NCI-H226 (cell line): Measurements from ENCODE around the gene SDK1.

Experiments used
- DNase-seq: peaks from one replicate; pipeline ENCODE4 v3.0.0-alpha.2; 2015

SDK1 gene

DNA sequence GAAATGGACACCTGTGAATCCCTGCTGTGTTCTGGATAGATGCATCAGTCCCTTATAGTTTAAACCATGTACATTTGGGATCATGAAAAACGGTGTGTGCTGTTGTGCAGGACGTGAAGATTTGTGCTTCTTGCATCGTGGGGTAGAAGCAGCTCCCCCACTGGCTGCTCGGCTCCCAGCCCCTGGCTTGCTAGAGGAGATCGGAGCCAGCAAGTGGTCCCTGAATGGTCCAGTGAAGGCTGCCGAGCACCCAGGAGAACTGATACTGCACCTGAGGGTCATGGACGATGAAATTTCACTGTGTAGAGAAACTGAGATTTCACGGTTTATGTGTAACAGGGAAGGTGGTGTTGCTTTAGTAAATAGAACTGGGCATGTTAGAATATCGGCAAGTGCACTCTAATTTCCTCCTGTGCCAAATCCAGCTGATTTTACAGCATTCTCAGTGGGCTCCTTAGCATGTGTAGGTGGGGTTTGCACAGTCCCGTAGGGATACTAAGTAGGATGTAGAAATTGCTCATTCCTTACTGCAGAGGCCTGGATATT, 726.0 kb downstream of the SDK1 start:
- DNase-seq: no peak

DNA sequence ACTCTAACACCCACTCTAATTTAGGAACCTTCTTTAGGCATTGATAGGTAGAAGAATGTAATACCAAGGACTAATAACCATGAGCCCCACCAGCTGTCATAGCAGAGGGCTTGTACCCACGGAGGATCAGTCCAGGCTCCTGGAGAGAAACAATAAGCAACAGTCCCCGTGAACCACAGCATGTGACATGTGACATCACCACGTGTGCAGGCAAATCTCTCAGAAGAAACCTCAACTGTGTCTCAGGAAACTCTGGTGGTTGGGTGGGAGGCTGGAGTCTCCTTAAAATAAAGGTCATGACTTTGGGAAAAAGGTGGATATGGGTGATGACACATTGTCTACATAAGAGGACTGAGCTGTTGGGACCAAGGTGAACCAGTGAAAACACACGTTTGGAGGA, 727.2 kb downstream of the SDK1 start:
- DNase-seq: no peak

DNA sequence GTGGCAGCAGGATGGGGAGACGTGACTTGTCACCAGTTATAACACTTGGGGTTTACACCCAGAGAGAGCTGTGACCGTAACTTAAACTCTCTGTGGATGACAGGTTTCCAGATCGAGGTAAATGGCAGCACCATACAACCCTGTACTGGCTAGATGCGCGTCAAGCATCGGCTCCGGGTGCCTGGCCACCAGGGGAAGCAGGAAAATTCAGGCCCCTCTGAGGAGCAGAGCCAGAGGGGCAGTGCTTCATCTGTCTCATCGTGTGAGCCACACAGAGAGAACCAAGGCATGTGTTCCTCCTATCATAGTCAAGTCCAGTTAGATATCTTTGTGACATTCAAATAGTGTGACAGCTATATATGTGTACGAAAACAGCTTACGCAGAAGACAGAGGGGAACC, 728.9 kb downstream of the SDK1 start:
- DNase-seq: no peak

DNA sequence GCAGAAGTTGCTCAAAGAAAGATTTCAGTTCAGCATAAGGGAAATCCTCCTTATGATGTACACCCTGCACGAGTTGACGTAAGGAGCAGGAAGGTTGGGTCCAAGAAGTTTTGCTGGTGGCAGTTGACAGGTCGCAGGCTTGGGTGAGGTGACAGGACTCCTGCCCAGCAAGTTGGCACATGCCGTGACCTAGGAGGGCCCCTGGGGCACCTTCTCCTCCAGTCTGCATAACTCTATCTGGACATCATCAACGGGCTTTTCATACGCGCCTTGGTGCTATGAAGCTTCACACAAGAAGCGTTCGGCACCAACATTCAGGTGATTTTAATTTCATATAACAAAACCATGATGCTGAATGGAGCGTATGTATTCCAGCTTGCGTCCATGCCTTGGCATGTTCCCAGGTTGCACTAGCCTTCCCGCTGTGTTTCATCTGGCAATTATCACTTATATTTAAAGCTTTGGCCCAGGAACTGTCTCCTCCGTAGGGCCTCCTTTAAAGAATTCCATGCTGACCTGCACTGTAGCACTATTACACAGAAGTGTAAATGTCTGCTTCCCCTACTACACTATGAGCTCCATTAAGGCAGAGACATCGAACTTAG, 729.4 kb downstream of the SDK1 start:
- no peak for DNase-seq

DNA sequence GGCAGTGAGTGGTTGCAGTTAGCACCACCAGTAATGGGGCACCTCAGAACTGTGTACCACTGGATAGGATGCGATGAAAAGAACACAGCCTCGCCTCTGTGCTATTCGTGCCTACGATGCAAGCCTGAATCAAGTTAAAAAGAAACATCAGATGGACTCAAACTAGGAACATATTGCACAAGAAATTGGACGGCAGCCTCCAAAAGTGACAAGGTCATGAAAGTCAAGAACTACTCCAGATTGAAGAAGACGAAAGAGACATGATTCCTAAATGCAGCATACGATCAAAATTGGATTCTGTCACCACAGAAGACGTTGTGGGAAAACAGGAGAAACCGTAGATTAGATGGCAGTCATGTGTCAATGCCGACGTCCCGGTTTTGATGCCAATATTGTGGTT, 732.9 kb downstream of the SDK1 start:
- no peak for DNase-seq

DNA sequence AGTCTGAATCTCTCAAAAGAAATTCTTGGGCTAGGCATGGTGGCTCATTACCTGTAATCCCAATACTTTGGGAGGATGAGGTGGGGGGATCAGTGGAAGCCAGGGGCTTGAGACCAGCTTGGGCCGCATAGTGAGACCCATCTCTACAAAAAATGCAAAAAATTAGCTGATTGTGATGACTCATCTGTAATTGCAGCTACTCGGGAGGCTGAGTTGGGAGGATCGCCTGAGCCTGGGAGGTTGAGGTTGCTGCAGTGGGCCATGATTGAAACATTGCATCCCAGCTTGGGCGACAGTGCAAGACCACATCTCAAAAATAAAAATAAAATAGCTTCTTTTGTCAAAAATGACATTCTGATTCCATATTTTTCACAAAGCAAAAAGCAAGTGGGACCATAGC, 736.3 kb downstream of the SDK1 start:
- DNase-seq: no peak

DNA sequence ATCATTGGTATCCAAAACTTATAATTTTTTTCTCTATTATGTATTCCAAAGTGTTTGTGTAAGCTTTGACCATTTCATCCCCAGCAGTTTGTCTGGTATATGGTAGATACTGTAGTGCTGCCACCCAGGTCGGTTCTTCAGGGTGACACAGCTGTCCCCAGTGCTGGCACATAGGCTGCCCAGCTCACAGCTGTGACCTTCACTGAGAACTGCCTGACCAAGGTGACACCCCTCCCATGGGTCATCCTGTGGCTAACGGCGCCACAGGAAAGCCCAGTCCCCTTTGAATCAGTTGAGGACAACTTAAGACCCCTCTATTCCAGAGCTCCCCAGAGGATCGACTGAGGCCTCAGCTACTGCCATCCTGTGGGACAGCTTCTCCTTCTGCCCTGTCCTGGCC, 736.8 kb downstream of the SDK1 start:
- no peak for DNase-seq

DNA sequence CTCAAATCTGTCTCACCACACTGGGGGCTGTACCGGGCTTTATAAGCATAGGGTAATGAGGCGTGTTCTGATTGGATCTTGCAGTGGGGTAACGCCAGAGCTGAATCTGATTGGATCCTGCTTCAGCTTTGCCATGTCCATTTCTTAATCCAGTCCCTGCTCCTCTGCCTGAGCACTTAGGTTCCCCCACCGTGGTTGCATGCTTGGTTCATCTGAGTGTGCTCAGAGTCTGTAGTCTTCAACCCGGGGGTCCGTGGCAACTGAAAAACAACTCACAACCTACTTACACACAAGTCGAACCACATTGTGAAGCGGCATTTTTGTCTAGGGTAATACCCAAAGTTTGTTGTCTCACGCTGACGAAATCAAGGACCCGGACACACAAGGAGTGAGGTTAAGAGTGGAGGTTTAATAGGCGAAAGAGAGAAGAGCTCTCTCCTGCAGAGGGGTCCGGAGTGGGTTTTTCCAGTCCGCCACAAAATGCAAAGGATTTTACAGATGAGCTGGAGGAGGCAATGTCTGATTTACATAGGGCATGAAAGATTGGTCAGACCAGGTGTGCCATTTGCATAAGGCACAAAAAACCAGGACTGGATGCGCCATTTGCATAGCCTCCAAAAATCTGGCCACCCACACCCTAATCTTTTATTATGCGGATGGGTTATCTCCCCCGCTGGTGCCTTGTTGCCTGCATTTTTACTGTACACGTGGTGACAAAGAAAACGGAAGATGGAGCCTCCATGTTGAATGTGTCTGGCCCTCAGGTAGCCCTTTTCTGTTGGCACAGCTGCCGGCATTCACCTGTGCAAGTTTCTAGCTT, 739.3 kb downstream of the SDK1 start:
- no peak for DNase-seq

DNA sequence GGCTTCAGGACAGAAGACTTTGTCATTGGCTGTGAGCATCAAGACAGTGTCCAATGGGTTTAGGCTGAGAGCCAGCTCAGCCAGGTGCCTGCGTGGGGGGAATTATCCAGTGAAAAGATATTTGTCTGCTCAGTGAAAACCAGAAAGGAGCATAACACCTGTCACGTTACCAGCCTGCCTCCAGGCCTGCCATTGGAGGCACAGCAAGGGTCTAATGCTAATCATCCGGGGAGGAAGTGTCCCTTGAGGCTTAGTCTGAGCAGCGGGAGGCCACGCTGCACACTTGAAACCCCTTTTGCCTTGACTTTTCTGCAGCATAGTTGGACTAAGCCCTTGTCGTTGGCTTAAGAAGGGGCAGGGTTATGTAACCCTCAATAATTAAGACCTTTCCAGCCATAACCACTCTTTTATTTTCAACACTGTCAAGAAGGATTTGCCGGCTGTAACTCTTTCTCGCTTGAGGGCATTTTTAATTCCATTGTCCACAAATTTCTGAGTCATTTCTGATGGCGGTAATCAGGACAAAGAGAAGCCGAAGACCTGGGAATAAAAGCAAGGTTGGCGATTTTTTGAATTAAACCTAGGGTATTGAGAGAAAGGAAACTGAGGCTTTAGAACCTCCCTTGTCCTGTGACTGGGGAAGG, 741.5 kb downstream of the SDK1 start:
- no peak for DNase-seq

DNA sequence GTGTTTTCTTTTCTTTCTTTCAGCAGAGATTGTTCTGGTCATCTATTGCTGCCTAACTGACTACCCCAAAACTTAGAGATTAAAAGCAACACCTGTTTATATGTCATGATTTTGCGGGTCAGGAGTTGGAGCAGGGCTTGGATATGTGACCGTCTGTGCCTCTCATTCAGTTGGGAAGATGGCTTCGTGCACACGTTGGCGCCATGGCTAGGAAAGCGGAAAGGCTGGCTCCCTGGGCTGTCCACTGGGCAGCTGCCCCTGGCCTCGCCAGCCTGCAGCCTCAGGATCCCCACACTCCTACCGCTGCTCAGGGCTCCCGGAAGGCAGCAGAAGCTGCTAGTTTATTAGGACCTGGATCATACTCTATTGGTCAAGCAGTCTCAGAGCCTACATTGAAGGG, 742.9 kb downstream of the SDK1 start:
- no peak for DNase-seq

DNA sequence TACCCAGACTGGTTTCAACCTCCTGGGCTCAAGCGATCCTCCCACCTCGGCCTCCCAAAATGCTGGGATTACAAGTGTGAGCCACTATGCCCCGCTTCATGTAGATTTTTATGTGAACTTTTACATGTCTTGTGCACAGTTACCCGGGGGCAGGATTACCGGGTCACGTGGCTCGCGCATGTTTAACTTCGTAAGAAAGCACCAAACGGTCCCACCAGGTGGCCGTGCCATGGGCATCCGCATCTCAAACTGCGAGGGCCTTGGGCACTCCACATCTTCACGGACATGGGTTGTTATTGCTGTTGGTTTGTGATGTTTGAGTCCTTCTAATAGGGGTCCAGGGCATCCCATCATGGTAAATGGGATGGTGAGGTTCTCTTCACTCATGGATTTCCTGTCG, 744.4 kb downstream of the SDK1 start:
- DNase-seq: no peak

DNA sequence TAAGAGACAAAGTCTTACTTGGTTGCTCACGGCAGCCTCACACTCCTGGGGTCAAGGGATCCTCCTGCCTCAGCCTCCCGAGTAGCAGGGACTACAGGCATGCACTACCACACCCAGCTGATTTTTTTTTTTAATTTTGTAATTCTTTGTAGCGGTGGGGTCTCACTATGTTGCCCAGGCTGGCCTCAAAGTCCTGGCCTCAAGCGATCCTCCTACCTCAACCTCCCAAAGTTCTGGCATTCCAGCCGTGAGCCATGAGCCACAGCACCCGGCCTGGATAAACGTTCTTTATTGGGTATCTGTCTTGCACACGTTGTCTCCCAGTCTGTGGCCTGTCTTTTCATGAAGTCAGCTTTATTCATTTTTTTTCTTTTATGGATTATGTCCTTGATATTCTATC, 744.9 kb downstream of the SDK1 start:
- DNase-seq: no peak

DNA sequence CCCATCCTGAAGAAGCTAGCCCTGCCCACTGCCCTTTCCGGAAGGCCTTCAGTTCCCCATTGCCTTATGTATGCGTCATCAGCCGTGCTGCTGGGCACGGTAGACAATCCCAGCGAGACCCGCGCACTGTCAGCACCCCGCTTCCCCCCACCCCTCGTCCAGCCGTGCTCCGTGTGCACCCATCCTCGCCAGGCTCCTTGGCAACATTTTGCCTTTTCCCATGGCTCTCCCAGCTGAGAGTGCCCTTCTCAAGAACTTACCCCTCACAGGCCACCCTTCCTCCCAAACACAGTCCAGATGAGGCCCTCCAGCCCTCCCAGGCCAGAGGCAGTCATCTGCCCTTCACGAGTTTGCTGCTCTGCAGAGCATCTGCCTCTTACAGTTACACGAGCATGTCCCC, 747.3 kb downstream of the SDK1 start:
- DNase-seq: no peak

DNA sequence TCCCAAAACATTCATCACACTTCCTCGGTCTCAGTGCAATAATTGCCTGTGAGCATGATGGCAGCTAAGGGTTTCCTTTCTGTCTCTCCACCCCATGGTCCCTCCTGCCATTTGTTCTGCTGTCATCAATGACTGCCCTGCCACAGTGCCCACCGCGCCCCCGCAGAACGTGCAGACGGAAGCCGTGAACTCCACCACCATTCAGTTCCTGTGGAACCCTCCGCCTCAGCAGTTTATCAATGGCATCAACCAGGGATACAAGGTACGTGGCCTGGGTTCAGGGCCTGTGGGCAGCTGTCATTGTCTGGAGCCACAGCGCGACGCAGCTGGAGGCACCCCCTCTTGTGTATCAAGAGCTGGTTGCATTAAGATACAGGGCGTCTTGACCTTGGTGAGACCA, 748.1 kb downstream of the SDK1 start:
- no peak for DNase-seq

DNA sequence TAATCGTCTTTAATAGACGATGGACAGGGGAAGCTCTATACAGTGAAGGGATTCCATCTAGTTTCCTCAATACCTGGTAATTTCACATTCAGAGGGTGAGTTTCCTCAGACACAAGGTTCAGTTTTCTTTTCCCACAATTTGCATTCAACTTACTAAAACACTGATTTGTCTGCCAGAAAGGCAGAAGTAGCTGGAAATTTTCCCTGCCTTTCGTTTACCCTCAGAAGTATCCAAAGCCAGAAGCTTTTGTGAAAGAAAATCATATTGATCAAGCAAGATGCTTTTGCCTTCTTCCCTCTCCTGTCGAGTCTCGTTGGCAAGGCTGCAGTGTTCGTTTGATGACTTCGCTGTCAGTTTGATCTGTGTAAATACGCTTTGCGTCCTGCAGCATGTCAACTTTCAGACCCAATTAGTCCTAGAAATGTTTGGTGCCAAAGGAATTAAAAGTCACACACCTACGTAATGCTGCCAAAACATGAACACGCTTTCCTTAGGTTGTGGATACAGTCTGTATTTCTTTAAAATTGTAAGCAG, 749.1 kb downstream of the SDK1 start:
- no peak for DNase-seq

DNA sequence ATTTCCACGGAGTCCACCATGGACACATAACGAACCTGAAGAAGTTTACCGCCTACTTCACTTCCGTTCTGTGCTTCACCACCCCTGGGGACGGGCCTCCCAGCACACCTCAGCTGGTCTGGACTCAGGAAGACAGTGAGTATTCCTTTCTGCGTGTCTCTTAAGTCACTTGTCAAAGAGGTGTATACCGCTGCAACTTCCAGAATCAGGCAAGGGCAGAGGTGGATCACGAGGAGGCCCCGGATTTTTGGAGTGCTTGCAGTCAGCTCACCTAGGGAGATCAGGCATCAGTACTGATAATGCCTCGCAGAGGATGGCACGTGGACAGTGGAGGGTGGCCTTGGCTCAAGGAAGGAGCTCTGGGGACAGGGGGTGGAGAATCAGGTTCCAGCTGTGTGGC, 750.6 kb downstream of the SDK1 start:
- no peak for DNase-seq

DNA sequence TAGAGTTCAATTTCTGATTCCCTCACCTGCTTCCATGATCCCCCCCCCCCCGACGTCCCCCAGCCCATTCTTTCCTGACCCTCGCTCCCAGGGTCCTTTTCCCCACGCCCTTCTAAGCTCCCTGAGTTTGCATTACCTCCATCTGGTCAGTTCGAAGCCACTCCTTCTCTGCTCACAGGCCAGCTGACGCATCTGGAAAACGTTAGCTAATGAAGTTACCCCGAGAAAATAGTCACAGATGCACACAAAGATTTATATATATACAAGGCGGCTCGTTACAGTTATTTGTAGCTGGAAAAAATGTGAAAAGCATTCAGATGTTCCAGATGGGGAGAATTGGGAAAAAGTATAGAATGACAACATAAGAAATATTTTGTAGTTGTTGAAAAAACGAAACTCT, 751.1 kb downstream of the SDK1 start:
- DNase-seq: no peak

DNA sequence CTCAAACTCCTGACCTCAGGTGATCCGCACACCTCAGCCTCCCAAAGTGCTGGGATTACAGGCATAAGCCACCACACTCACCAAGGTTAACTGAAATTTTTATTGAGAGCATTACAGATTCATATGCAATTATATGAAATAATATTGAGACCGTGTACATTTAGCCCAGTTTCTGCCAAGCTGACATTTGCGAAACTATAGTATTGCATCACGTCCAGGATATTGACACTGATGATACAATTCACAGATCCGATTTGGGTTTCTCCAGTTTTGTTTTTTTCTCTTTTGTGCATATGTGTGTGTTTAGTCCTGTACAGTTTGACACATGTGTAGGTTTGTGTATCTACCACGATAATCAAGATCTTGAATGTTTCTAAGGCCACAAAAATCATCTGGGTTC, 753.1 kb downstream of the SDK1 start:
- no peak for DNase-seq

DNA sequence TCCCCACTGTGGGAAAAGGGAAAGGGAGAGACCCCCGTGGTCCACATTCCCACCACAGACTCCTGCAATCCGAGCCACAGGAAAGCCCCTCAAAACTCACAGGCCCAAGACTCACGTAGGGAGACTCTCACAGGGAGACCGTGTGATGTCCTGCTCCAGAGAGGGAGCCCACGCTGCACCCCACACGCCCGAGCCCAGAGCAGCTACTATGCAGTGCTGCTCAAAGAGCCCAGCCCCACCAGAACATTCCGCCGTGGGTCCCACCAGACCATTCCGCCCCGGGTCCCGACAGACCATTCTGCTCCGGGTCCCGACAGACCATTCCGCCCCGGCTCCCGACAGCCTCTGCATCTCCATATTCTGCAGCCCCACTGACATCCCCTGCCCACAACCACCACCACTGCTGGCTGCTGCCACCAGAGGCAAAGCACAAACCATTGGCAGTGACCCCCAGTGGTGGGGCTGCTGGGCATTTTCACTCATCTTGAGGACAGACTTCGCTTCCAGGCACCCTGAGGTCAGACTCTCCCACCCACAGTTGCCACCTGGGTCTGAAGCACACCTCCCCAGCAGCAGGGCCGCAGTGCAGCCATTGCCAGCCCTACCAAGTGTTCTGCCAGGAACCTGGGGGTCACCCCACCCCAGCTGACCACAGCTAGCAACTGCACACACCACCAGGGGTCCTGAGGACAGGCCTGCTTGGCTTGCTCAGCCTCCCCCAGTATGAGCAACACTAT, 755.7 kb downstream of the SDK1 start:
- DNase-seq: no peak

DNA sequence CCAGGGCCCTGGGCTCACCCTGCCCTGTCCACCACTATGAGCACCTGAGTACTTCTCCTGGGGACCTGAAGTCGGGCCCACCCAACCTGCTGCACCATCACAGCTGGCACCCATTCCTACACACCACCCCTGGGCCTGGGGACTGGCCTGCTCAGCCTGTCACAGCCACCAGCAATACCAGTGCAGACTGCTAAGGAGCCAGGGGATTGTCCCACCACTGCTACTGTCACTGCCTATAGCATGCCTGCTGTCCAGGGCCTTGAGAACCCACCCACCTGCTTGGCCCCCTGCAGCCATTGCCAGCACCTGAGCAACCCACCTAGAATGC, 756.2 kb downstream of the SDK1 start:
- no peak for DNase-seq

DNA sequence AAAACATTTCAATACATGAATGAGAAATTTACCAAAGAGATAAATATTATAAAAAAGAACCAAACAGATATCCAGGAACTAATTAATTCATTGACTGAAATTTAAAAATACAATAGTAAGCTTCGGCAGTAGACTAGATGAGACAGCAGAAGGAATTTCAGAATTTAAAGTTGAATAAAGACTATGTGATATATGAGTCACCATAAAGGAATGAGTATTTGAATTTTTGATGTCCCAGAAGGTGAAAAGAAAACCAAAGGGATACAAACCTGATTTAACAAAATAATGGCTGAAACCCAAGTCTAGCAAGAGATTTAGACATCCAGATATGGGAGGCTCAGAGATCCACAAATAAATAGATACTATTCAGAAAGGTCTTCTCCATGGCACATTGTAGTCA, 757.1 kb downstream of the SDK1 start:
- peak; percentile 49 for DNase-seq

DNA sequence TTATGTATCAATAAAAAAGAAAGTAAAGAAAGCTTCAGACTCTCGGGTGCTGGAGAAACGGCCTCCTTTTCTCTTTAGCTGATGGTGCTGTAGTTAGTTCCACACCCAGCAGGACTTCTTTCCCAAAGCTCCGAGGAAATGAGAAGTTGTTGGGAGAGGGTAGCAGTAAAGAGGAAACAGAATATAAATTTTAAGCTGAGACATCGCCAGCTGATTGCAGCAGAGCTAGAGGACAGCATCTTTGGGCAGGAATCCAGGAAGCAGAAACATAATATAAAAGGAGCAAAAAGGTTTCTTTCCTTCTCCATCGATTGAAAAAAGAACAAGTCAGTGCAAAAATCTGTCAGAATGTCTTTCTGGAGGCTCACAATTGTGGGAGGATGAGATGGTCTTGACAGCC, 764.1 kb downstream of the SDK1 start:
- DNase-seq: no peak

DNA sequence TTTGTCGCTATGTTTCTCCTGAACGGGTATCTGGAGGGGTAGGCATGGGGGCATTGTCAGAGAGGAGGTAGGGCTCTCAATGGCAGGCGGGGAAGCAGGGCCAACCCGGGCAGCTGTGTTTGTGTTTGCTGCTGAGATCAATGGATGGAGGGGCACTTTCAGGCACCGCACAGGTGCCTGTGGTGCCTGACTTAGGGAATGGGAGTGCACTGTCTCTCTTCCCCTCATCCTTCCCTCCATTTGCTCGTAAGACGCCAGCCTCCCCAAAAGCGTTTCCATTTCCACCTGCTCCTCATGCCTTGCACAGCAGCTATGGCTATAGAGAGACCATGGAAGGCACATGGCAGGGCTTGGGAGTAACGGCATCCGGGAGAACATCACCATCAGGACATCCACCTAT, 765.2 kb downstream of the SDK1 start:
- DNase-seq: no peak
